HepG2 (cell line): ENCODE results near the gene RHOT2.

Experiments
- ERF ChIP-seq: IDR thresholded peaks from 2 replicates; pipeline ENCODE4 v1.6.1; 2018; ENCODE audit warnings: missing biosample characterization, missing genetic modification reagents
- NONO ChIP-seq, 2 experiments: fragments of 450-650 bp in 1 of 2; sonication (generic) in 1 of 2; formaldehyde crosslinking in 1 of 2; IDR thresholded peaks in 1 of 2; conservative IDR thresholded peaks in 1 of 2; 2 replicates each; pipeline versions ENCODE4 v1.6.1 to v1.8.0; 2017 to 2022; ENCODE audit warnings: mild to moderate bottlenecking in 1 of 2, missing genetic modification reagents in 1 of 2, moderate library complexity in 1 of 2

GRCh38 chr16:714079-714478 lies 46.1 kb downstream of the RHOT2 start:
- TF ChIP-seq ERF (CRISPR knock-in tag), result no peak
- TF ChIP-seq NONO (IDR thresholded peaks at IDR 0.05), result no peak
- no peak for TF ChIP-seq NONO (CRISPR knock-in tag; conservative IDR thresholded peaks at IDR 0.05)
